ENCODE measurements around the gene KCNK1.
"Not testable (repeated sequence)": the region's sequence is repeated elsewhere in the genome, so short reads cannot be mapped to it uniquely, and the experiment has no call there.

The KCNK1 gene

GRCh38 chr1:233664253-233664652 lies 50.3 kb downstream of the KCNK1 start:
- DNase-seq (ENCODE audit: low read depth), result no peak
- TF ChIP-seq, protein P1, sequence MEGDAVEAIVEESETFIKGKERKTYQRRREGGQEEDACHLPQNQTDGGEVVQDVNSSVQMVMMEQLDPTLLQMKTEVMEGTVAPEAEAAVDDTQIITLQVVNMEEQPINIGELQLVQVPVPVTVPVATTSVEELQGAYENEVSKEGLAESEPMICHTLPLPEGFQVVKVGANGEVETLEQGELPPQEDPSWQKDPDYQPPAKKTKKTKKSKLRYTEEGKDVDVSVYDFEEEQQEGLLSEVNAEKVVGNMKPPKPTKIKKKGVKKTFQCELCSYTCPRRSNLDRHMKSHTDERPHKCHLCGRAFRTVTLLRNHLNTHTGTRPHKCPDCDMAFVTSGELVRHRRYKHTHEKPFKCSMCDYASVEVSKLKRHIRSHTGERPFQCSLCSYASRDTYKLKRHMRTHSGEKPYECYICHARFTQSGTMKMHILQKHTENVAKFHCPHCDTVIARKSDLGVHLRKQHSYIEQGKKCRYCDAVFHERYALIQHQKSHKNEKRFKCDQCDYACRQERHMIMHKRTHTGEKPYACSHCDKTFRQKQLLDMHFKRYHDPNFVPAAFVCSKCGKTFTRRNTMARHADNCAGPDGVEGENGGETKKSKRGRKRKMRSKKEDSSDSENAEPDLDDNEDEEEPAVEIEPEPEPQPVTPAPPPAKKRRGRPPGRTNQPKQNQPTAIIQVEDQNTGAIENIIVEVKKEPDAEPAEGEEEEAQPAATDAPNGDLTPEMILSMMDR (IDR thresholded peaks at IDR 0.05; ENCODE audit: control insufficient read depth, extremely low read depth, insufficient read depth), result no peak
- no peak overlapping the region for H3K4me3 ChIP-seq (ENCODE audit: low read depth, low read length)

- TF ChIP-seq, protein P1 (IDR thresholded peaks at IDR 0.05; ENCODE audit: control insufficient read depth, extremely low read depth, insufficient read depth), result no peak
- no peak for DNase-seq (ENCODE audit: low read depth)
Measured at GRCh38 chr1:233664804-233665574, 51.1 kb downstream of the KCNK1 start.

DNA sequence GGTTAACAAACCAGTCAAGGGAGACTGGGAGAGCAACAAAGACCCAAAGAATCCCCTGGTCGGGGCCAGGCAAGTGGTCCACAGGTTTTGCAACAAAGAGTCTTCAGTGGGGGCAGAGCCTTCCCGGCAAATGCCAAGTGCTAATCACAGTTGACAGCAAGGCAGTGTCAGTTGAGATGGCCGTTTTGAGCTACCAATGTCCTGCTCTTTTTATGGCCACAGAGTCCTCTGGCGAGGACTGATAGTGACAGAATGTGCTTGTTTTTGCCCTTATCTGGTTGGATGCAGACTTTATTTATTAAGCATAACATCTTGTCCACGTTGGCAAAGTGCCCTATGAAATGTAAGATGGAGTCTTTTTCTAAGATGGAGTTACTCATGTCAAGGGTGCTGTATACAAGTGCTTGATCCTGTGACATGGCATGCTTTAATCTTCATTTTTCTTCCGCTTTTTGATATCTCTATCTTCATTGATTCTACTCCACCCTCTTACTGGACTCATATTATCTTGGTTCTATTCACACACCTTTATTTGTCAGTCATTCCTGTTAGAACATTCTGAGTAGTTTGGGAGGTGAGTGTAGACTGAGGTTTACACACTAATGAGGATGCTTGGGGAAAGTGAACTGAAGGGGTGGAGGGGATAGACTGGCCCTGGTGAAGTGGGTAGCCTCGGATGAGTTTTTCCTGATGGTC lies 51.8 kb downstream of the KCNK1 start:
- no peak for DNase-seq (ENCODE audit: low read depth)
- TF ChIP-seq, protein P1 (IDR thresholded peaks at IDR 0.05; ENCODE audit: control insufficient read depth, extremely low read depth, insufficient read depth), result no peak
- no peak overlapping the region for H3K4me3 ChIP-seq (ENCODE audit: low read depth, low read length)

More at GRCh38 chr1:233664804-233665574, 51.1 kb downstream of the KCNK1 start:
- H3K4me3 ChIP-seq (ENCODE audit: low read depth, low read length), result no peak overlapping the region

DNA sequence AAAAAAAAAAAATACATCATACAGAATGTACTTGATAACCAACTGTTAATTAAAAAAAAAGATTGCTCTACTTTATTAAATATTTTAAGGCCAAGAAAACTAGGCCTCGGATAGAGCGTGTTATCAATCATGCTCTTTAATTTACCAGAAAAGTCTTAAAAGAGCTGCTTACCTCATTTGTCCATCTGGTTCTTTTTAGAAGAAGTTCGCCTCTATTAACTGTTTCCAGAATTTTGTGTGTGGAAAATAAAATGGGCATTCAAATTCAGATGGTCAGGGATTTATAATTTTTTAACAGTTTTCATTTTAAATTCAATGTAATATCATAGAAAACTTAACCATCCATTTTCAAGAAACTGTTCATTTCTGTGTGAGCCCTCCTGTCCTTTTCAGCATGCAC lies 53.8 kb downstream of the KCNK1 start:
- TF ChIP-seq, protein P1 (IDR thresholded peaks at IDR 0.05; ENCODE audit: control insufficient read depth, extremely low read depth, insufficient read depth), result no peak
- H3K4me3 ChIP-seq (ENCODE audit: low read depth, low read length), result no peak overlapping the region
- no peak for DNase-seq (ENCODE audit: low read depth)

GRCh38 chr1:233668146-233668724 lies 54.3 kb downstream of the KCNK1 start:
- DNase-seq (ENCODE audit: low read depth), result no peak
- TF ChIP-seq, protein P1 (IDR thresholded peaks at IDR 0.05; ENCODE audit: control insufficient read depth, extremely low read depth, insufficient read depth), result no peak
- H3K4me3 ChIP-seq (ENCODE audit: low read depth, low read length), result no peak overlapping the region

DNA sequence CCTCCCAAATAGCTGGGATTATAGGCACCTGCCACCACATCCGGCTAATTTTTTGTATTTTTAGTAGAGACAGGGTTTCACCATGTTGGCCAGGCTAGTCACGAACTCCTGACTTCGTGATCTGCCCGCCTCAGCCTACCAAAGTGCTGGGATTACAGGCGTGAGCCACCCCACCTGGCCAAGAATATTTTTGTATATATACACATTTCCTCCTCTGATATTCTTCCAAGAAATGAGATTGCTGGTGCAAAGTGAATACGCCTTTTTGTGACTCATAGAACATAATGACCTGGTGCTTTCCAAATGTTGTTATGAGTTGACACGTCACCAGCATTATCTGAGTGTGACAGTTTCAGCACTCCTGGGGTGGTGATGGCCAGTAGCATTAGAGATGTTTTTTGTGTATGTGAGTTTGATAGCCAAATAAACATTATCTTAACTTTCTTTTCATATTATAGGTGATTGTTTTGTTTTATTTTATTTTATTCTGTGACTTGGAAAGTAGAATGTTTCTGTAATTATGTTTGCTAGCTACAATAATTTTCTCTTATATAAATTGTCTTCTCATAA lies 54.9 kb downstream of the KCNK1 start:
- no peak for DNase-seq (ENCODE audit: low read depth)
- TF ChIP-seq, protein P1 (IDR thresholded peaks at IDR 0.05; ENCODE audit: control insufficient read depth, extremely low read depth, insufficient read depth), result no peak
- H3K4me3 ChIP-seq (ENCODE audit: low read depth, low read length), result no peak overlapping the region

DNA sequence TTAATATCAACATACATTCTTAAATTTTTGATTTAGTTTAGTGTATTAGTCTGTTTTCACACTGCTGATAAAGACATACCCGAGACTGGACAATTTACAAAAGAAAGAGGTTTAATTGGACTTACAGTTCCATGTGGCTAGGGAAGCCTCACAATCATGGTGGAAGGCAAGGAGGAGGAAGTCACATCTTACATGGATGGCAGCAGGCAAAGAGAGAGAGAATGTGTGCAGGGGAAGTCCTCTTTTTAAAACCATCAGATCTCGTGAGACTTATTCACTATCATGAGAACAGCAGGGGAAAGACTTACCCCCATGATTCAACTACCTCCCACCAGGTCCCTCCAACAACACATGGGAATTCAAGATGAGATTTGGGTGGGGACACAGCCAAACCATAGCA lies 56.5 kb downstream of the KCNK1 start:
- not testable (repeated sequence) for H3K4me3 ChIP-seq (ENCODE audit: low read depth, low read length); DNase-seq (ENCODE audit: low read depth)

Data from LNCaP clone FGC (cell line).